HFF-Myc (cell line): ENCODE measurements around the gene JAKMIP2.

Experiments used
- DNase-seq: peaks from one replicate; pipeline ENCODE4 v3.0.0-alpha.2; 2011; ENCODE audit warnings: low read depth; ENCODE audit errors: extremely low read depth
- H3K4me3 ChIP-seq: replicated peaks from 2 replicates; pipeline ENCODE4 v1.5.1; 2011; ENCODE audit warnings: low read depth, mild to moderate bottlenecking, control low read depth, low read length
- TF ChIP-seq, protein P1 (sequence below): IDR thresholded peaks from 2 replicates; pipeline ENCODE4 v1.5.1; 2012; ENCODE audit warnings: mild to moderate bottlenecking, low read depth, low read length, control low read depth; ENCODE audit errors: missing control alignments

The JAKMIP2 gene

DNA sequence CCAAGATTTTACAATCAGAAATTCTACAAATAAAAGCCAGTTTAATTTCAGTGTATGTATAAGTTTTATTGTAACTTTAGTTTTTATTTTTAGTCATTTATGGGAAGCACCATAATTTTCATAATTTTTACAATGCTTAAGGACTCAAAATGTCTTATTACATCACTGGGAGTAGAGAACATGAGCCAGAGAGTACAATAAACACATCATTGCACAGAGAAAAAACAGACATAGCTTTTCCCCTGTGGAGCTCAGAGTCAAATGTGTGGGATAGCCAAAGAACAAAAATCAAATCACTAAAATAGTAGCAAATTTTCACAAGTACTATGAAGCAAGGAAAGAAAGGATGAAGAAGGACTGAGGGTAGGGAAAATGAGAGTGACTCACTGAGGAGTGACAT, 5.5 kb upstream of the JAKMIP2 start:
- DNase-seq: no peak
- TF ChIP-seq, protein P1, sequence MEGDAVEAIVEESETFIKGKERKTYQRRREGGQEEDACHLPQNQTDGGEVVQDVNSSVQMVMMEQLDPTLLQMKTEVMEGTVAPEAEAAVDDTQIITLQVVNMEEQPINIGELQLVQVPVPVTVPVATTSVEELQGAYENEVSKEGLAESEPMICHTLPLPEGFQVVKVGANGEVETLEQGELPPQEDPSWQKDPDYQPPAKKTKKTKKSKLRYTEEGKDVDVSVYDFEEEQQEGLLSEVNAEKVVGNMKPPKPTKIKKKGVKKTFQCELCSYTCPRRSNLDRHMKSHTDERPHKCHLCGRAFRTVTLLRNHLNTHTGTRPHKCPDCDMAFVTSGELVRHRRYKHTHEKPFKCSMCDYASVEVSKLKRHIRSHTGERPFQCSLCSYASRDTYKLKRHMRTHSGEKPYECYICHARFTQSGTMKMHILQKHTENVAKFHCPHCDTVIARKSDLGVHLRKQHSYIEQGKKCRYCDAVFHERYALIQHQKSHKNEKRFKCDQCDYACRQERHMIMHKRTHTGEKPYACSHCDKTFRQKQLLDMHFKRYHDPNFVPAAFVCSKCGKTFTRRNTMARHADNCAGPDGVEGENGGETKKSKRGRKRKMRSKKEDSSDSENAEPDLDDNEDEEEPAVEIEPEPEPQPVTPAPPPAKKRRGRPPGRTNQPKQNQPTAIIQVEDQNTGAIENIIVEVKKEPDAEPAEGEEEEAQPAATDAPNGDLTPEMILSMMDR: no peak
- no peak overlapping the region for H3K4me3 ChIP-seq

DNA sequence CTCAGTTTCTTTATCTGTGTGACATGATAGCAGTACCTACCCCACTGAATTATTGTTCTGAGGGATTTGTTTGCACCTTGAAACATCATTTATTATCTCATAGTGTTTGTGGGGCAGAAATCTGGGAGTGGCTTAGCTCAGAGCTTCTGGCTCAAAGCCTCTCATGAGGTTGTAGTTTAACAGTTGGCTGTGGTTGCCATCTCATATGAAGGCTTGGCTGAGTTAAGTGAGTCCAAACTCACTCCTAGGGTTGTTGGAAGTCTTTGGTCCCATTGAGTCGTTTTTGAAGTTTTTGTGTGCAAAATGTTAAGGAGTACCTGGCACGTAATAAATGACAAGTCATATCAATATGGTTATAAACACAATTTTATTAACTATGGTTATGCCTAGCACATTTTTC, 3.6 kb upstream of the JAKMIP2 start:
- TF ChIP-seq, protein P1: no peak
- H3K4me3 ChIP-seq: no peak overlapping the region
- no peak for DNase-seq

DNA sequence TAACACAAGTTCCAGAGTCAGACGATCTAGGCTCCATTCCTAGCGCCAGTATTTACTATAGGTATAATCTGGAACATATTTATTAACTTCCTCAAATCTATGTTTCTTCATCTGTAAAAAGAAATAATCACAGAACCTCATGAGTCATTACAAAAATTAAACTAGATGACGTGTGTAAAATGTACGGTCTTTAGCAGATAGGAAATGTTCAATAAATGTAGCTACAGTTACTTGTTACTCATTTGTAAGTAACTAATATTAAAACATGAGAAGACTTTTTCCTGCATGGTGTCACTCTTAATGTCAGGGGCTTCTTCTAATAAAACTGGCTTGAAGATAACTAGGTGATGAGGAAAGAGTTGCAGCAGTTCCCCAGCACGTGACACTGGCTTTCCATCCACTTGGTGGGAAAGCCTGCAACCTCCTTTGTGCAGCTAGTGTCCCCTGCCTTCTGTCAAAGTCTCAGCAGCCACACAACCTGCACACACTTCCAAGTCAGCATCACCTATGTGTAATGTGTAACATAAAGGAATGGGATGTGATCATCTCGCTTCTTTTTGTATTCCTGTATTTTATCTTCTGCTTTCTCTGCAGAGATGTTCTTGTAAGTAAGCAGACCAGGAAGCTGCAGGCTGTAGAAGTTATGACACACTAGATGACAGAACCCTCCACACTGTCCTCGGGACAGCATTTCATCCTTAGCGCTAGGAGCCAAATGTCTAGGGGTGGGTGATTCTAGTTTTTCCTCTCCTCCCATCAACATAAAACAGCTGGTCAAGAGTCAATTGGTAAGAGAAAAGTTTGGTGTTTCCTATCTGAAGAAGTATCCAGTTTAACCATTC, 1.8 kb upstream of the JAKMIP2 start:
- TF ChIP-seq, protein P1: no peak
- no peak for DNase-seq
- H3K4me3 ChIP-seq: no peak overlapping the region

DNA sequence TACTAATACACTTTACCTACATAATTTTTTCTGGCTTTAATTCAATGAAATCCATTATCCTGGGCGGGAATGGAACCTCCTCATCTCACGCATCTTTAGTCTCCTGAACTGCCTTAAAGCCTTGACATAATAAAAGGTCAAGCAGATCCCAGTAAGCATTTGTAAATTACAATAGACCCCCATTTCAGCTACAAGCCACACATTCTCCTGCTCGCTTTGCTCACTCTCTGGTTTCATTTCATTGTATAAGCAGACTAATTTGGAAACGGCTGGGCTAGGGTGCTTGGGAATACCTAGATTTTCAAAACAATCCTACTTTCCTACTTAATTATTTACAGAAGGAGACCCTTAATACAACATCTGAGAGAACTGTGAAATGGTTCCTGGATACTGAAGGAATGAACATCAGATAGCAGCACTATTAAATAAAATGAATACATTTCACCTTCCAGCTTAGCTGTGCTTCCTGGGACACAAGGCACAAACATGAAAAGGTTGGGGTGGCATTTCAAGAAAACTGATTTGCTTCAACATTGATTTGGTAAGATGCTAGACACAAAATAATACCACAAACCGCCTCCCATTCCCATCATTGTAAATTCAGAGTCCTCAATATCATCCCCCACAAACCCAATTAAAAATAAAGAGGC, 1.5 kb downstream of the JAKMIP2 start:
- DNase-seq: no peak
- no peak overlapping the region for H3K4me3 ChIP-seq
- TF ChIP-seq, protein P1: no peak

DNA sequence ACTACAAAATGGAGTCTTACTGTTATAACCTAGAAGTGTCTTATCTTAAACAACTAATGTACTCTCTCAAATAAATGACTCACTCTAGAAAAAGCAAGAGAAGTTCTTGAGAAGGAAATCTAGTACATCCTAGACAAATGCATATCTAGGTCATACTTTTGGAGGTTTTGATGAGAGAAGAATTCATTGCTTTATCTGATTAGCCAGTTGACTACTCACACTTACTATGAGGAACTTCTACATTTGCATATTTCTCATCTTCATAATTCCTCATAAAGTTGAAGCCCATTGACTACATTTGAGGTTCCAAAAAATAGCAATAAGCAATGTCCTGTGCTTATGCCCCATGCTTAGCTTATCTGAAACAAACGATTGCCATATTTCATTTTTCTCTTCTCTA, 2.8 kb downstream of the JAKMIP2 start:
- TF ChIP-seq, protein P1: no peak
- no peak overlapping the region for H3K4me3 ChIP-seq
- DNase-seq: no peak

DNA sequence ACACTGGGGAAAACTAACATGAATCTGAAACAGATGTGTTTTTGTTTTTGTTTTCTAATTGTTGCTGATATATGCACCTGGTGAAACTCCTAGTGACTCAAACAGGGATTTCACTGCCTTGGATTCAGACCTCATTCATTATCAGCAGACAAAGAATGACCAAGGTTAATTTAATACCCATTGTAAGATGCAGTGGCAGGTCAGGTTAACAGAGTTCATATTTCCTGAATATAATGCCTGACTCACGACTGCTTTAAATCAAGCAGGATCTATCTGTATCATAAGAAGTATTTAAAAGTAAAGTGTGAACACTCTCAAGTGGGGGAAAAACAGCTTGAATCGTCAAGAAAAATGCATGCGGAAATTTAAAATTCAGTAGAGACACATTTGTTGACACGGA, 5.5 kb downstream of the JAKMIP2 start:
- TF ChIP-seq, protein P1: no peak
- no peak for DNase-seq
- no peak overlapping the region for H3K4me3 ChIP-seq
